HepG2 (cell line): ENCODE measurements around the gene LRRTM2.

ENCODE experiments used
- BRCA1 ChIP-seq: sonication (generic); formaldehyde crosslinking; IDR thresholded peaks from 2 replicates; pipeline ENCODE4 v1.4.0; 2020; ENCODE audit warnings: missing genetic modification reagents
- ELF4 ChIP-seq: sonication (generic); formaldehyde crosslinking; IDR thresholded peaks from 2 replicates; pipeline ENCODE4 v1.5.0; 2020; ENCODE audit warnings: missing genetic modification reagents, mild to moderate bottlenecking, moderate library complexity, borderline replicate concordance
- FOXK1 ChIP-seq: sonication (generic); formaldehyde crosslinking; IDR thresholded peaks from 2 replicates; pipeline ENCODE4 v1.4.0; 2020; ENCODE audit warnings: low read depth, missing genetic modification reagents, borderline replicate concordance
- KAT2B ChIP-seq: fragments of 150-350 bp; IDR thresholded peaks from 2 replicates; pipeline ENCODE4 v1.6.1; 2014; ENCODE audit warnings: low read depth, low read length, borderline replicate concordance
- MXI1 ChIP-seq: IDR thresholded peaks from 3 replicates; pipeline ENCODE4 v1.6.1; 2012; ENCODE audit warnings: low read depth, low read length, inconsistent platforms, borderline replicate concordance
- SIN3A ChIP-seq: IDR thresholded peaks from 2 replicates; pipeline ENCODE4 v1.6.1; 2011; ENCODE audit warnings: low read depth, mild to moderate bottlenecking, control low read depth, low read length, borderline replicate concordance
- ZNF224 ChIP-seq: sonication (generic); formaldehyde crosslinking; IDR thresholded peaks from 2 replicates; pipeline ENCODE4 v1.5.0; 2020; ENCODE audit warnings: mild to moderate bottlenecking, missing genetic modification reagents
- ZNF737 ChIP-seq: sonication (generic); formaldehyde crosslinking; IDR thresholded peaks from 2 replicates; pipeline ENCODE4 v1.5.0; 2020; ENCODE audit warnings: missing genetic modification reagents, mild to moderate bottlenecking, borderline replicate concordance
- ZNF768 ChIP-seq: sonication (generic); formaldehyde crosslinking; IDR thresholded peaks from 2 replicates; pipeline ENCODE4 v1.4.0; 2020; ENCODE audit warnings: missing genetic modification reagents
- TF ChIP-seq, protein P1 (sequence below): sonication (generic); formaldehyde crosslinking; IDR thresholded peaks from 2 replicates; pipeline ENCODE4 v1.4.0; 2020; ENCODE audit warnings: missing genetic modification reagents
- TF ChIP-seq, protein P2 (sequence below), 2 experiments: fragments of 450-650 bp in 1 of 2; sonication (generic) in 1 of 2; formaldehyde crosslinking in 1 of 2; IDR thresholded peaks; 2 replicates each; pipeline versions ENCODE4 v1.6.1 to v1.8.0; 2016 to 2022; ENCODE audit warnings: antibody characterized with exemption in 1 of 2, mild to moderate bottlenecking in 1 of 2, missing genetic modification reagents in 1 of 2
- TF ChIP-seq, protein P3 (sequence below): IDR thresholded peaks from 2 replicates; pipeline ENCODE4 v1.6.1; 2012; ENCODE audit warnings: inconsistent platforms

DNA sequence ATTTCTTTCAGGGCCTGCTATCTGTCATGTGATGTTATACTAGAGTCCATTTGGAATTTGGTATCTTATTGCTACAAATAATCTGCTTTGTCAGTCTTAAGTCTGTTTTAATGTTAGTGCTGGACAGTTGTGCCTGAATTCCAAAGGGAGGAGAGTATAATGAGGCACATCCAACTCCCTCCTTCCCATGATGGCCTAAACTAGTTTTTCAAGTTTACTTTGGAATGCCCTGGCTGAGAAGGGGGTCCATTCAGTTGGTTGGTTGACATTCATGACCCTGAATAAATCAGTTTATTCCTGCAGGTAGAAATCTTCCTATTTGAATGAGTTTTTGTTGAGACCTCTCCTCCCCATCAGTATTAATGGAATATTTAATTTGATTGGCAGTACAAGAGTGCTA is 9.4 kb upstream of the LRRTM2 start:
- TF ChIP-seq, protein P1, sequence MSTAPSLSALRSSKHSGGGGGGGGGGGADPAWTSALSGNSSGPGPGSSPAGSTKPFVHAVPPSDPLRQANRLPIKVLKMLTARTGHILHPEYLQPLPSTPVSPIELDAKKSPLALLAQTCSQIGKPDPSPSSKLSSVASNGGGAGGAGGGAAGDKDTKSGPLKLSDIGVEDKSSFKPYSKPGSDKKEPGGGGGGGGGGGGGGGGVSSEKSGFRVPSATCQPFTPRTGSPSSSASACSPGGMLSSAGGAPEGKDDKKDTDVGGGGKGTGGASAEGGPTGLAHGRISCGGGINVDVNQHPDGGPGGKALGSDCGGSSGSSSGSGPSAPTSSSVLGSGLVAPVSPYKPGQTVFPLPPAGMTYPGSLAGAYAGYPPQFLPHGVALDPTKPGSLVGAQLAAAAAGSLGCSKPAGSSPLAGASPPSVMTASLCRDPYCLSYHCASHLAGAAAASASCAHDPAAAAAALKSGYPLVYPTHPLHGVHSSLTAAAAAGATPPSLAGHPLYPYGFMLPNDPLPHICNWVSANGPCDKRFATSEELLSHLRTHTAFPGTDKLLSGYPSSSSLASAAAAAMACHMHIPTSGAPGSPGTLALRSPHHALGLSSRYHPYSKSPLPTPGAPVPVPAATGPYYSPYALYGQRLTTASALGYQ (CRISPR knock-in tag) = no peak
- no peak for TF ChIP-seq SIN3A
- TF ChIP-seq KAT2B = no peak
- TF ChIP-seq, protein P2, sequence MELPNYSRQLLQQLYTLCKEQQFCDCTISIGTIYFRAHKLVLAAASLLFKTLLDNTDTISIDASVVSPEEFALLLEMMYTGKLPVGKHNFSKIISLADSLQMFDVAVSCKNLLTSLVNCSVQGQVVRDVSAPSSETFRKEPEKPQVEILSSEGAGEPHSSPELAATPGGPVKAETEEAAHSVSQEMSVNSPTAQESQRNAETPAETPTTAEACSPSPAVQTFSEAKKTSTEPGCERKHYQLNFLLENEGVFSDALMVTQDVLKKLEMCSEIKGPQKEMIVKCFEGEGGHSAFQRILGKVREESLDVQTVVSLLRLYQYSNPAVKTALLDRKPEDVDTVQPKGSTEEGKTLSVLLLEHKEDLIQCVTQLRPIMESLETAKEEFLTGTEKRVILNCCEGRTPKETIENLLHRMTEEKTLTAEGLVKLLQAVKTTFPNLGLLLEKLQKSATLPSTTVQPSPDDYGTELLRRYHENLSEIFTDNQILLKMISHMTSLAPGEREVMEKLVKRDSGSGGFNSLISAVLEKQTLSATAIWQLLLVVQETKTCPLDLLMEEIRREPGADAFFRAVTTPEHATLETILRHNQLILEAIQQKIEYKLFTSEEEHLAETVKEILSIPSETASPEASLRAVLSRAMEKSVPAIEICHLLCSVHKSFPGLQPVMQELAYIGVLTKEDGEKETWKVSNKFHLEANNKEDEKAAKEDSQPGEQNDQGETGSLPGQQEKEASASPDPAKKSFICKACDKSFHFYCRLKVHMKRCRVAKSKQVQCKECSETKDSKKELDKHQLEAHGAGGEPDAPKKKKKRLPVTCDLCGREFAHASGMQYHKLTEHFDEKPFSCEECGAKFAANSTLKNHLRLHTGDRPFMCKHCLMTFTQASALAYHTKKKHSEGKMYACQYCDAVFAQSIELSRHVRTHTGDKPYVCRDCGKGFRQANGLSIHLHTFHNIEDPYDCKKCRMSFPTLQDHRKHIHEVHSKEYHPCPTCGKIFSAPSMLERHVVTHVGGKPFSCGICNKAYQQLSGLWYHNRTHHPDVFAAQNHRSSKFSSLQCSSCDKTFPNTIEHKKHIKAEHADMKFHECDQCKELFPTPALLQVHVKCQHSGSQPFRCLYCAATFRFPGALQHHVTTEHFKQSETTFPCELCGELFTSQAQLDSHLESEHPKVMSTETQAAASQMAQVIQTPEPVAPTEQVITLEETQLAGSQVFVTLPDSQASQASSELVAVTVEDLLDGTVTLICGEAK (IDR thresholded peaks at IDR 0.05) = no peak
- TF ChIP-seq, protein P2 (CRISPR knock-in tag; IDR thresholded peaks at IDR 0.05) = no peak
- TF ChIP-seq BRCA1 (CRISPR knock-in tag) = no peak
- TF ChIP-seq, protein P3, sequence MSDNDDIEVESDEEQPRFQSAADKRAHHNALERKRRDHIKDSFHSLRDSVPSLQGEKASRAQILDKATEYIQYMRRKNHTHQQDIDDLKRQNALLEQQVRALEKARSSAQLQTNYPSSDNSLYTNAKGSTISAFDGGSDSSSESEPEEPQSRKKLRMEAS = no peak
- TF ChIP-seq ELF4 (CRISPR knock-in tag) = no peak
- TF ChIP-seq MXI1 = no peak
- no peak for TF ChIP-seq FOXK1 (CRISPR knock-in tag)
- no peak for TF ChIP-seq ZNF768 (CRISPR knock-in tag)
- no peak for TF ChIP-seq ZNF224 (CRISPR knock-in tag)
- no peak for TF ChIP-seq ZNF737 (CRISPR knock-in tag)
